ENCODE data around the gene SIAH2.
A peak's percentile ranks its signal among the peaks of the same experiment; 100 is the strongest.

Gene SIAH2

DNA sequence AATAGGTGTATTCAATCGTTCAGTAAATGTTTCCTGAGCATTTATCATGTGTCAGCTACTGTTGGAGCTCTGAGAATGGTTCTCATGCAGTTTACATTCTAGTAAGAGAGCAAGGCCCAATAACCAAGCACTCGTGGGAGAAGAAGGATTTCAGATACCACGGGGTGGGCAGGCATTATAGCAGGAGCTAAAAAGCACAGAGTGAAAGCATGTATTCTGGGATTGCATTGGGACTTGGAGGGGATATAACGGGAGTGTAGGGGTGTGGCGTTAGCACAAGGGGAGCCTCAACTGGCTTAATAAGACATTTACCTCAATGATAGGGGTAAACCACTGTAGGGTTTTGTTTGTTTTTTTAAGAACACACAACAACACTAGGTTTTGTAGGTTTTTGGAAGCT is 1.6 kb upstream of the SIAH2 start:
- H3K27me3 ChIP-seq (ENCODE audit: insufficient read depth, poor library complexity, severe bottlenecking) = no peaks in the 10 kb centered on the region
- peak overlapping the region; percentile 87; the same call in 1 of the 2 replicates for H3K27ac ChIP-seq (replicated peaks)
- no peak for DNase-seq (ENCODE audit: low read depth in 1 of 2, low spot score in 1 of 2)
- H3K4me3 ChIP-seq (replicated peaks; ENCODE audit: insufficient read depth, low read length) = no peak overlapping the region
- no peak for TF ChIP-seq REST (IDR thresholded peaks at IDR 0.05; ENCODE audit: insufficient replicate concordance, low read depth)
- no peak for TF ChIP-seq POLR2AphosphoS5 (IDR thresholded peaks at IDR 0.05; ENCODE audit: low read depth)
- no peak for TF ChIP-seq GABPA (IDR thresholded peaks at IDR 0.05; ENCODE audit: low read depth)
- TF ChIP-seq SPI1 (IDR thresholded peaks at IDR 0.05; ENCODE audit: borderline replicate concordance, low read depth) = no peak

DNA sequence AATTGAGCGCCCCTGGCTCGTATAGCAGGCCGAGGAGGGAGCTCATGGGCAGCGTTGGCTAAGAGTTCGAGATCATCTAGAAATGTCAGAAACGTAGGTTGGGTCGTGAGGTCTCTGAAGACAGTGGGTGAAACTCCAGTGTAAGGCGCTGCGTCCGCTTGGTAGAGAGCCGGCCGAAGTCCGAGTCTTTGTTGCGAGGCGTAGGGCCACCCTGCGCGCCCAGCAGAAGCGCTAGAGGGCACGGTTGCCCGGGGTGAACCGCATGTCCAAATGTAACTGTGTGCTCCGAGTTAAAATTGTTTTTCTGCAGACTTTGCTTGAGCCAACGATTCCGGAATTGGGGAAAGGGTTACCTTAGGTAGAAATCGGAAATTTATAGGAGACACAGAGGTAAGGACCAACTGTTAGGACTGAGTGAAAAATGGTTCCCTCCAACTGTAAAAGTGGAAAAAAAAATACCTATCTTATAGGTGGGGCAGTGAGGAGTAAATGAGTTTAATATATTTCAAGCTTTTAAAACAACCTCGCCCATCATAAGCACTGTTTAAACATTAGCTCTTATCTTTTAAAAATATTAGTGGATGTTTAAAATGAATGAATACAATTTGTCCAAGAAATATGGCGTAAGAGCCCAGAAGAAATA is 993 bp upstream of the SIAH2 start:
- peak overlapping the region; percentile 87 for H3K27ac ChIP-seq (replicated peaks)
- H3K4me3 ChIP-seq (replicated peaks; ENCODE audit: insufficient read depth, low read length) = peak overlapping the region; percentile 84
- no peaks in the 10 kb centered on the region for H3K27me3 ChIP-seq (ENCODE audit: insufficient read depth, poor library complexity, severe bottlenecking)
- no peak for TF ChIP-seq SPI1 (IDR thresholded peaks at IDR 0.05; ENCODE audit: borderline replicate concordance, low read depth)
- TF ChIP-seq, protein P1, sequence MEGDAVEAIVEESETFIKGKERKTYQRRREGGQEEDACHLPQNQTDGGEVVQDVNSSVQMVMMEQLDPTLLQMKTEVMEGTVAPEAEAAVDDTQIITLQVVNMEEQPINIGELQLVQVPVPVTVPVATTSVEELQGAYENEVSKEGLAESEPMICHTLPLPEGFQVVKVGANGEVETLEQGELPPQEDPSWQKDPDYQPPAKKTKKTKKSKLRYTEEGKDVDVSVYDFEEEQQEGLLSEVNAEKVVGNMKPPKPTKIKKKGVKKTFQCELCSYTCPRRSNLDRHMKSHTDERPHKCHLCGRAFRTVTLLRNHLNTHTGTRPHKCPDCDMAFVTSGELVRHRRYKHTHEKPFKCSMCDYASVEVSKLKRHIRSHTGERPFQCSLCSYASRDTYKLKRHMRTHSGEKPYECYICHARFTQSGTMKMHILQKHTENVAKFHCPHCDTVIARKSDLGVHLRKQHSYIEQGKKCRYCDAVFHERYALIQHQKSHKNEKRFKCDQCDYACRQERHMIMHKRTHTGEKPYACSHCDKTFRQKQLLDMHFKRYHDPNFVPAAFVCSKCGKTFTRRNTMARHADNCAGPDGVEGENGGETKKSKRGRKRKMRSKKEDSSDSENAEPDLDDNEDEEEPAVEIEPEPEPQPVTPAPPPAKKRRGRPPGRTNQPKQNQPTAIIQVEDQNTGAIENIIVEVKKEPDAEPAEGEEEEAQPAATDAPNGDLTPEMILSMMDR (IDR thresholded peaks at IDR 0.05; ENCODE audit: insufficient read depth, low read length) = peak; percentile 37
- DNase-seq (ENCODE audit: low read depth in 1 of 2, low spot score in 1 of 2) = peak in 1 of 2 experiments; percentile 63

GRCh38 chr3:150762662-150763121 is 277 bp downstream of the SIAH2 start:
- no peak for TF ChIP-seq GABPA (IDR thresholded peaks at IDR 0.05; ENCODE audit: low read depth)
- no peak; the same call in 1 of the 2 replicates for TF ChIP-seq POLR2AphosphoS5 (IDR thresholded peaks at IDR 0.05; ENCODE audit: low read depth)
- peak; percentile 25 for TF ChIP-seq REST (IDR thresholded peaks at IDR 0.05; ENCODE audit: insufficient replicate concordance, low read depth)
- no peak for TF ChIP-seq SPI1 (IDR thresholded peaks at IDR 0.05; ENCODE audit: borderline replicate concordance, low read depth)
- DNase-seq (ENCODE audit: low read depth in 1 of 2, low spot score in 1 of 2) = no peak
- peak overlapping the region; percentile 84 for H3K4me3 ChIP-seq (replicated peaks; ENCODE audit: insufficient read depth, low read length)
- H3K27ac ChIP-seq (replicated peaks) = peak overlapping the region; percentile 73
- no peaks in the 10 kb centered on the region for H3K27me3 ChIP-seq (ENCODE audit: insufficient read depth, poor library complexity, severe bottlenecking)

GRCh38 chr3:150761831-150762661 is 923 bp downstream of the SIAH2 start:
- peak; percentile 31 to 47 for DNase-seq (ENCODE audit: low read depth in 1 of 2, low spot score in 1 of 2)
- H3K4me3 ChIP-seq (replicated peaks; ENCODE audit: insufficient read depth, low read length) = peak overlapping the region; percentile 84
- TF ChIP-seq POLR2AphosphoS5 (IDR thresholded peaks at IDR 0.05; ENCODE audit: low read depth) = 0 out of 2 replicates have a peak, but pooled peaks have one; percentile 53
- no peak for TF ChIP-seq REST (IDR thresholded peaks at IDR 0.05; ENCODE audit: insufficient replicate concordance, low read depth)
- no peaks in the 10 kb centered on the region for H3K27me3 ChIP-seq (ENCODE audit: insufficient read depth, poor library complexity, severe bottlenecking)
- peak overlapping the region; percentile 73 for H3K27ac ChIP-seq (replicated peaks)
